Measurements from ENCODE around the gene OTUB2.

The OTUB2 gene

GRCh38 chr14:94026173-94026888 is at the start of gene OTUB2:
Gene OTUB2, plus strand, starts transcription at chr14:94026340. Its CDS starts 198 bp downstream, at chr14:94026538.
- DNase-seq, result peak; percentile 57

DNA sequence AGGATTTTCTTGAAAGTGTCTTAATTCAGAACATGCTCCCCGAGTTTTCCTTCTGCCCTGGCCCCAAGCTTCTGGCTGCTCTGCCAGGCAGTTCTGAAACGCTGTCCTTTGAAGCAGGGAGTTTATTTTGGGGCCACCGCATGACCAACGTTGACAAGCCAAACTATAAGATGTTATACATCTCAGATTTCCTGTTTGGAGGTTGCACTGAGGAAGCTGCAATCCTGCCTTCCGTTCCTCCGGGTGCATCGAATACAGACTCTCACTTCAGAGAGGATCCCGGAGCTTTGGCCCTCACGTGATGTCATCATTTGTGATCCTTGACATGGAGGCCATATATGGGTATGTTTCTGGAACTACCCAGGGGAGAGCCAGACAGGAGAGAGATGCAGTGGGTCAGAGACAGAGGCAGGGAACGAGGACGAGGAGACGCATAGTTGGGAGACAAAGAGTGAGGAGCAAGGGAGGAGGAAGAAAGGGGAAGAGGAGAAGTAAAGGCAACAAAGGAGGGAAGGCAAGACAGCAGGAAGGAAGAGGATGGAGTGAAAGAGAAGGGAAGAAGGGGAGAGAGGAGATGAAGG is 49.6 kb upstream of the OTUB2 start, which contains the start of gene ASB2:
TSS of gene ASB2 (minus strand) at position 94 of the 581 bp plus-strand sequence. CDS start 12,031 bp downstream, outside the sequence.
- no peak for DNase-seq

DNA sequence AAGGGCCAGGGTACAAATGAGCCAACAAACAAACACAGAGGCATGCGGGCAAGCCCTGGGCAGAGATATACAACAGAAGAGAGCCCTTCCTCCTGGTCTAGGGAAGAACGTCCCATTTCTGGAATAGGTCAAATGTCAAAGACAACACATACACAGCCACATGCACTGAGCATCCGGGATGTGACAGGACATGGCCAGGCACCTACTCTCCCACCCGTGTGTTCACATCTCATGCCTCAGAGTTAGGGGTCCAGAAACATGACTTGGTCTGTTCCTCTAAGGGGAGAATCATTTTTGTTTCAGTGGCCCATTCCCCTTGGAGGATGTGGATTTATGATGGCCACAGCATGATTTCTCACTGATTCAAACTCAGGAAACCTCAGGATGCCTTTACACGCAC is 49.0 kb upstream of the OTUB2 start:
- DNase-seq, result no peak

- DNase-seq, result no peak
Measured at GRCh38 chr14:93977790-93978581, 48.2 kb upstream of the OTUB2 start.

DNA sequence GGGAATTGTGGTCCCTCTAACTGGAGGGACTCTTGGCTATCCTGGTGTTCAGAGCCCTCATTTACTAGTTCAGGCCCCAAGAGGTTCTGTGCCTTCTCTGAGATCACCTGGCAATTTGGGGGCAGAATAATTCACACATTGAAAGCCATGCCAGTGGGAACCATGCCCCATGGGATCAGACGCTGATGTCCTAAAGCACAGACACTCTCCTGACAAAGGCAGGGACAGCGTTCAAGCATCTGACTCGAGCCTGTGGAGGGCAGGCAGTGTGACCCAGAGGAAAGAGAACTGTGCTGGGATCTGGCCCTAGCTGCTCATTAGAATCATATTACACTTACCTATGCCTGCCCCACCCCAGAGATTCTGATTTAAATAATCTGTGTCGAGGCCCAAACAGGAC is 47.4 kb upstream of the OTUB2 start:
- no peak for DNase-seq

GRCh38 chr14:93980456-93981201 is 45.5 kb upstream of the OTUB2 start:
- DNase-seq, result no peak

DNA sequence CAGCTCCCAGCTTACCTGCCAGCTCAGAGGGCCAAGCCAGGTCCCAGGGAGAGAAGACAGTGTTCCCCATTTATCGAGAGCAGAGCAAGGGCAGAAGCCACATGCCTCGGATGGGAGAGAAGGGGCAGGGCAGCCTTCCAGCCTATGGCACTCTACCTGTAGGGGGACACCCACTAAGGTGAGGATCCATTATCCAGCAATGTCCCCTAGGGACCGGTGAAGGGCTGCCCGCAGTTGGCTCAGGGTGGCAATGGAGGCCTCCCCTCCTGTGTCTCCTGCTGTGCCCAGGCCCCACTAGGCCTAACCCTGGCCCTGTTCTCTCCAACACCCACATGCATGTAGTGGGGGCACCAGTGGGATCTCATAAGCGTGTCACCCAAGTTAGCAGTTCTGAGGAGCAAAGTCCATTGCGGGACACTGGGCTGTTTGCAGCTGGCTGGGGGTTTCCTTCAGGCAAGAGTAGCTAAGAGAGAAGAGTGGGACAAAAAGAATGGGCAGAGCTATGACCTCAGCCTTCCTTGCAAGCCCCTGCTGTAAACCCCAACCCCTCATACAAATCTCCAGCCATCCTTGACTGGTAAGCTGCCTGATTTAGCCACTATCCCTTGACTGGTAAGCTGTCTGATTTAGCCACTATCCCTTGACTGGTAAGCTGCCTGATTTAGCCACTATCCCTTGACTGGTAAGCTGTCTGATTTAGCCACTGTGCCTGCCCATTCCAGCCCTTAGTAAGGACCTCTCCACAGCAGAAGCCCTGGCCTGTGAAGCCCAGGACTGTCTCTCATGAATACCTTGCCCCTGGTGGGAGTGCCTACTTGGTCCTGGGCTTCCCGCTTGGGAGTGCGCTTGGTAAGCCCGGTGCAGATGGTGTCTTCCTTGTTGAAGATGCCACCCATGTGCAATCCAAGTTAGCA is 44.6 kb upstream of the OTUB2 start:
- no peak for DNase-seq

DNA sequence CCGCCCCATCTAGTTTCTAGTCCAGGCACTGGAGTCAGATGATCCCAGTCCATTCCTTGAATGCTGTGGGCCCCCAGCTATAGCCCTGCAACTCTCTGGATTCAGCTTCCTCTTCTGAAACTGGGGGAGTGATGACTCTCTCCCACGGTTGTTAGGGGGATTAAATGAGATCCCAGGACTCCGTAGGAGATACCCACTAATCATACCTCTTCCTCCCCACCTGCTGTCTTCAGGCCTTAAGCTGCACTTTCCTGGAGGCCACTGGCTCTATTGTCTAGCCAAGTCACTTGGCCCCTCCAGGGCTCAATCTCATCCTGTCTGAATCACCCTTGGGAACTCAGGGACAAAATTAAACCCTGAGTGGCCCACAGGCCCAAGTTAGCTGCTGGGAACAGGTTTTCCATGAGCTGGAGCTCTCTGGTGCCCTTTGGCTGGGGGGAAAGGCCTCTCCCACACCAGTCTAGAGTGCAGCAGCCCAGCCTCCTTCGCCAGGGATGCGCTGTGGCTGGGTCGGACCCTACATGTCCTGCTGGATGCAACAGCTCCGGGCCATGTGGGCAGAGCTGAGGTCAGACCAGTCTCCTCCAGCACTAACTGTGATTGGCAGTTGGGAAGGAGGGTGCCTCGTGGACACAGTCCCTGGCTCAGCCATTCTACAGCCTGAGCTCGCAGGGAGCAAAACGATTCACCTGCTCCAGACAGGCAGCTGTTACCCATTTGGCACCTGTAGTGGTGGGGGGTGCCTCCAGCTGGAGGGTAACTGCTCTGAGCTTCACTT is 43.7 kb upstream of the OTUB2 start:
- no peak for DNase-seq

DNA sequence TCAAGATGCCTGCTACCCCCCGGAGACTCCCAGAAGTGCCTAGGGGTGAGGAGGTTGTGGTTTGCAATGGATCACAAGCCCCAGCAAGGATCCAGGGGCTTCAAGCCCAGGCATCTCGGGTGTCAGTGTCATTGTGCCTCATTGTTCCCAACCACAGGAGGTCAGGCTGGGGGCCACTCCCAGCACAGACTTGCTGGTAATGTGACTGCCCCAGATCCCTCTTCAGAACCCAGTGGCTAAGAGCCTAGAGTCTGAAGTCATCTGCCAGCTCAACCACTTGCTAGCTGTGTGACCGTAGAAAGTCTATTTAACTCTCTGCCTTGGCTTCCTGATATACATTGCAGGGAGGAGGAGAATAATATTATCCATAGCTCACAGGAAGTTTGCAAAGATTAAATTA is 42.1 kb upstream of the OTUB2 start:
- DNase-seq, result no peak

GRCh38 chr14:93984987-93985410 is 41.1 kb upstream of the OTUB2 start:
- DNase-seq, result no peak

- DNase-seq, result no peak
Measured at GRCh38 chr14:93986955-93987354, 39.2 kb upstream of the OTUB2 start.

DNA sequence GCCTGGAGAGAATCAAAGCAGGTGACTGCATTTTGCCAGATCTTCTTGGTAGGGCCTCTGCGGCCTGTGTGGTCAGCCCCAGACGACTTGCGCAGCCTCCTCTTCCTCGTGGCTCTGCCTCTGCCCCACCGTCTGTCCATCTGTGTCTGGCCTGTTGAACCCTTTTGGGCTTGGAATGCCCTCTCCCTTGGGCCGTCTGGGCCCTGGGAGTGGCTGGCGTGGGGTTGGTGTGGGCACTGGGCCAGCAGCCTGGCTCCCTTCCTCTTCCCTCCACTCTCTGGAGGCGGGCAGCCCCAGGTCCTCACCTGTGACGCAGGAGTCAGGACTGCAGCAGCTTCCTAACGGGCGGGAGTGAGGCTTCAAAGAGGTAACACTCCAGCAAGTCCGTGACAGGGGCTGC is 38.8 kb upstream of the OTUB2 start:
- no peak for DNase-seq

GRCh38 chr14:93987815-93988476 is 38.2 kb upstream of the OTUB2 start:
- DNase-seq, result no peak

DNA sequence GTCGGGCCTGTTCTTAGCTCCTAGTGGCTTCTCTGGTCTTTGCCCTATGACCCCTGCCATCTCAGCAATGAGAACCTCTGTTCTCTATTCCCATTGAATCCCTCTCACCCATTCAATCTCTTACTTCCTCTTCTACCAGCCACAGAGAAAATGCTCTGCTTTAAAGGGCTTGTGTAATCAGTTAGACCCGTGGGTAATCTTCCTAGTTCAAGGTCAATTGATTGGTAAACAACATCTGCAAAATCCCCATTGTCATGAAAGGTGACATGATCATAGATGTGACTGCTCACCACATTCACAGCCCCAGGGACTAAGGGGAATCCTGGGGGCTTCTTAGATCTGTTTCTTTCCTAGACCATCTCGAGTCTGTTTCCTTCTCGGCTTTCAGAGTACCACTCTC is 36.2 kb upstream of the OTUB2 start:
- no peak for DNase-seq

DNA sequence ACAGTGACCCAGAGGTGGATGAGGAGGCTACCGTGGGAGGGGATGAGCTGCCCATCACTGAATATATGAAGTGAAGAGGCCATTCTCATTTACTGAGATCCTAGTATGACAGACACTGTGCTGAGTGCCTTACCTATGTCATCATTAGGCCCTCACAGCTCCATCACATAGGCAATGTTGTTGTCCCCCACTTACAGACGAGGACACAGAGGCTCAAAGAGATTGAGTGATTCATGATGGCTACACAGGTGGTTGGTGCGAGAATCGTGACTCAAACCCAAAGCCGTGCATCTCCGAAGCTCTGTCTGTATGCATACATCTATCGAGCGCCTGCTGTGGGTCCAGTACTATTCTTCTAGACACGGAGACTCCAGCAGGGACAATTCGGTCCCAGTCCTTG is 34.9 kb upstream of the OTUB2 start:
- DNase-seq, result no peak

- no peak for DNase-seq
Measured at GRCh38 chr14:93991649-93992048, 34.5 kb upstream of the OTUB2 start.

DNA sequence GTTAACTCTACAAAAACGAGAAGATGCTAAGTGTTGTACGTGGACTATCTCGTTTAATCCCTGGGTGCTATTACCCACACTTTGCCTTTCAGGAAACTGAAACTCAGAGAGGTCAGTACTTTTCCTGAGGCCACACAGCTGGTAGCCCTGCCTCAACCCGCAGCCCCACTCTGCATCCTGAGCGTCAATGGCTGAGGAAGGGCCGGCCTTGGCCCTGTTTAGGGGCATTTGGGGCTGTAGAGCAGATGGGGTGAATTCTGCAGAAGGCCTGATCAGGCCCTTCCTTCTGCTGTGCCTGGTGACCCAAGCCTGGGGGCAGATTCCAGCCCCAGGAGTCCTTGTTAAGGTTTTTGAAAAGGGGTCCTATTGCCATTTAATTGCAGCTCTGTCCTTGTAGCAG is 32.8 kb upstream of the OTUB2 start:
- DNase-seq, result no peak

- DNase-seq, result no peak
Measured at GRCh38 chr14:93994919-93995682, 31.0 kb upstream of the OTUB2 start.

- no peak for DNase-seq
Measured at GRCh38 chr14:93996130-93996695, 29.9 kb upstream of the OTUB2 start.

DNA sequence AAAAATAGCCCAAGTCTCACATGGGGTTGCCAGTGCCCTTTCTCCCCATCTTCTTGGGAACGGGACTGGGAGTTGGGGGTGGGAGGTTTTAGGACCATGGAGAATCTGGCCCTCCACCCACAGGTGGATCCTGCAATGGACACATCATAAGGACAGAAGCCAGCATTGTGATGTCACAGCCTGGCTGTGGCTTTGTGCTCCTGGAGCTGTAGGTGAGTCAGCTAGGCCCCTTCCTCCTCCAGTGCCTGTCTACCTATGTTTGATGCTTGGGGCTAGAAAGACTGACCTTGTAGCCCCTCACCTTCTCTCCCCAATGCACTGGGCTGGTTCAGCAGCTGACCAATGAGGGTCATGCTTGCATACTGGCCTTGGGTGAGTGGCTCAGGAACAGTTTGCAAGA is 29.1 kb upstream of the OTUB2 start, which contains the start of gene CCDC197:
TSS of gene CCDC197 (plus strand) at position 220 of the 400 bp plus-strand sequence. CDS start 831 bp downstream, outside the sequence.
- no peak for DNase-seq

Measured in NCI-H2029 treated with DMSO at 0.1 percent for 48 hours (cell line).